RWPE1 (cell line): ENCODE data around the gene PKP4.
"Not testable (repeated sequence)": the region's sequence is repeated elsewhere in the genome, so short reads cannot be mapped to it uniquely, and the experiment has no call there.

Source experiments
- CTCF ChIA-PET: fragments of 350-600 bp; sonication (Branson Sonifier 250); formaldehyde crosslinking; extraction: SDS; loops from one replicate; lab custom pipeline; 2021; lab: Yijun Ruan, JAX
- POLR2A ChIA-PET: fragments of 400-600 bp; formaldehyde crosslinking; extraction: SDS; loops from one replicate; lab custom pipeline; 2020; ENCODE audit warnings: antibody characterized with exemption; ENCODE audit not compliant: low non-redundant PET; lab: Yijun Ruan, JAX
- DNase-seq: peaks from one replicate; pipeline ENCODE4 v3.0.0; 2012; ENCODE audit warnings: low spot score
- H3K27ac ChIP-seq: fragments of 450-650 bp; 2 replicates; pipeline ENCODE4 v1.5.1; 2017
- TF ChIP-seq, protein P1 (sequence below): fragments of 450-650 bp; conservative IDR thresholded peaks from 2 replicates; pipeline ENCODE4 v1.5.1; 2017; ENCODE audit warnings: low read depth, mild to moderate bottlenecking

Gene PKP4

DNA sequence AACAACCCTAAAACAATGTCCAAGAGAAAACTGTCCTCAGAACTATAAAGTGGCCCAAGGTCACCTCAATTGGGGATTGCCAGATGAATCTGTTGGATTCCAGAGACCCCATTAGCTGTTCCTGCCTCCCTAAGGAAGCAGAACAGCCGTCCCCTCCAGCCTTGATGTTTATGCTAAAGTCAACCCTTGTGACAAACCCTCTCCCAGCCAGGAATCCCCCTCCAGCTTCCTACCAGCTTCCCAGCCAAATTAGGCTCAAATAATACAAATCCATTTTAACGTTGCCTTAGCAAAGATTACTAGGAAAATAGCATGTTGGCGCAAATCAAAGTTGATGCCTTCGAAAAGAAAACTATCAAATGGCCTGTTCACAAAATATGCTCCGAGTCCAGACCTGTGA, 232.6 kb downstream of the PKP4 start:
- ChIA-PET CTCF (no interaction called here), POLR2A (no interaction called here)
- TF ChIP-seq, protein P1, sequence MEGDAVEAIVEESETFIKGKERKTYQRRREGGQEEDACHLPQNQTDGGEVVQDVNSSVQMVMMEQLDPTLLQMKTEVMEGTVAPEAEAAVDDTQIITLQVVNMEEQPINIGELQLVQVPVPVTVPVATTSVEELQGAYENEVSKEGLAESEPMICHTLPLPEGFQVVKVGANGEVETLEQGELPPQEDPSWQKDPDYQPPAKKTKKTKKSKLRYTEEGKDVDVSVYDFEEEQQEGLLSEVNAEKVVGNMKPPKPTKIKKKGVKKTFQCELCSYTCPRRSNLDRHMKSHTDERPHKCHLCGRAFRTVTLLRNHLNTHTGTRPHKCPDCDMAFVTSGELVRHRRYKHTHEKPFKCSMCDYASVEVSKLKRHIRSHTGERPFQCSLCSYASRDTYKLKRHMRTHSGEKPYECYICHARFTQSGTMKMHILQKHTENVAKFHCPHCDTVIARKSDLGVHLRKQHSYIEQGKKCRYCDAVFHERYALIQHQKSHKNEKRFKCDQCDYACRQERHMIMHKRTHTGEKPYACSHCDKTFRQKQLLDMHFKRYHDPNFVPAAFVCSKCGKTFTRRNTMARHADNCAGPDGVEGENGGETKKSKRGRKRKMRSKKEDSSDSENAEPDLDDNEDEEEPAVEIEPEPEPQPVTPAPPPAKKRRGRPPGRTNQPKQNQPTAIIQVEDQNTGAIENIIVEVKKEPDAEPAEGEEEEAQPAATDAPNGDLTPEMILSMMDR, result no peak
- no peak overlapping the region for H3K27ac ChIP-seq
- DNase-seq, result no peak

DNA sequence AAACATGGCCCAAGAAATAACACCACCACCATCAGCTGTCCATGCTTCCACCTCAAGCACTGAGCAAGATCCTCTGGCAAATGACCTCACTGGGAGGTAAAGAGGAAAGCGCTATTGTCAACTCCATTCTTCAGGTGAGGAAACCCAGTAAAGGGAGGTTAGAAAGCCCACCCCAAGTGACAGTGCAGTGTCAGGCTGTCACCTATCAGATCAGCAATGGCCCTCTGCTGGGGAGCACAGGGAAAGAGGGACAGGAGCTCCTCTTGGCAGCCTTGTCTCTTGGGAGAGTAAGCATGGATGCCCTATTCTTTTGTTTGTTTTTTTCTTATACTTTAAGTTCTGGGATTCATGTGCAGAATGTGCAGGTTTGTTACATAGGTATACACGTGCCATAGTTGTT, 234.1 kb downstream of the PKP4 start:
- no peak overlapping the region for H3K27ac ChIP-seq
- DNase-seq, result no peak
- POLR2A ChIA-PET, result no interaction called here
- TF ChIP-seq, protein P1, result no peak
- CTCF ChIA-PET, result no interaction called here

DNA sequence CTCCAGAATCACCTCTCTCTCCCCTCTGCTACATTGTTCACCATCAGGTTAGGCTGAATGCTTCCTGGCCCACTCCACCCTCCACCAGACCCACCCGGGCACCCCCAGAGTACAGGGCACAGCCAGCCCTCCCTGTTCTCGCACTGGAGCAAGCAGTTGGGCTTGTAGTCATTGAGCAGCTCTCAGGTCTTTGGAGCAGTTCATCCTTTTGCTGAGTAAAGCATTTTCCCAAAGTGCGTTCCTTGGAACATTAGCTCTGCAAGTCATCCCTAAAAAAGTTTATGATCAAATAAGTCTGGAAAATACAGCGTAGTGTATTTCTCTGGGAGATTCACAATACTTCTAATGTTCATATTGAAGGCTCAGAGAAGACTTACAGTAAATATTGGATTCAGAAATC, 234.9 kb downstream of the PKP4 start:
- H3K27ac ChIP-seq, result no peak overlapping the region
- ChIA-PET POLR2A (no interaction called here), CTCF (interaction anchor here (0.6 to 0.7 kb wide), 2 partner anchors 51 to 54 kb away, joined by 3 read pairs; no protein-coding TSS in a partner anchor)
- no peak for DNase-seq
- TF ChIP-seq, protein P1, result no peak

DNA sequence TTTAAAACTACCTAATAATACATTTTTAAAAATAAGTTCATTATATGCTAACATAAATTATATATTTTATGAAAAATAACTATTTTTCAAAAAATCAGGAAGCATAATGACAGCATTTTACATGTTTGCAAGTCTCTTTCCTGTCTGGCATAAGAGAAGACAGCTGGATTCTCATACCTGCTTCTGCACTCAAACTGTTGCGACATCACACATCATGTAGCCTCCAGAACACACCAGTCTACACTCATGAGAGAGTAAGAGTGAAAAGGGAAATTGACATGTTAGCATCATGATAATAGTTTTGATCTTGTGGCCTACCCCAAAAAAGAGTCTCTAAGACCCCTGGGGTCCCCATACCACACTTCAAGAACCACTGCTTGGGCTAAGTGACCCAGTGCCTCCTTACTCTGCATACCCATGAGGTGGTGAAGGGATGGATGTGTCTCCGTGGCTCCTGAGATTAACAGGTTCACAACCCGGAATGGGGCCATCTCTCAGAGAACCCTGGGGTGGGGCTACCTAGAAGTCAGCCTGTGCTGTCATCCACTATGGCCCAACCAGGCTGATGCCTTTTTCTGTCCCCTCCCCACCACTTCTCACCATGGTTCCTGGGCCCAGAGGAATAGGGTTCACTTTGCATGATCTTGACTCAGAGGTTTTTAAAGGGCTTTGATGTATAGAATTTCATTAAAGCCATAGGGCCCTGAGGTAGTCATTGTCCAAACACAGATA, 235.8 kb downstream of the PKP4 start:
- POLR2A ChIA-PET, result no interaction called here
- no peak overlapping the region for H3K27ac ChIP-seq
- no peak for DNase-seq
- CTCF ChIA-PET, result no interaction called here
- TF ChIP-seq, protein P1, result no peak

DNA sequence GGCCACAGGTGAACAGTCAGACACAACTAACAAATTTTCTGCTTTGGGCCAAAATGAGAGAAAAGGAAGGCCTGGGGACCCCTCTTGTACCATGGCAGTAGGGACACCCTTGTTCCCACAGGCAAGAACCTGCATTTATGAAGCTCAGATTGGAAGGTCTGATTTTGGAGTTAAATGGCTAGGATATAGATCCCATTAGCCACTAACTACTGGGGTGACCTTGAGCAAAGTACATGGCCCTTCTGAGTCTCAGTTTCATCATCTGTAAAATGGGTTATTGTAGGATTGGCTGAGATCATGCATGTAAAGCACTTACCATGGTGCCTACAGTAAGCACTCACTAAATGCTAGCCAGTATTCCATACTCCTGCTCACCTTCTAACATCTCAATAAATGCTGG, 236.7 kb downstream of the PKP4 start:
- TF ChIP-seq, protein P1, result no peak
- no peak overlapping the region for H3K27ac ChIP-seq
- ChIA-PET POLR2A (no interaction called here), CTCF (interaction anchor here (0.7 kb wide), 1 partner anchor 146 kb away, joined by 3 read pairs; no protein-coding TSS in a partner anchor)
- DNase-seq, result no peak

DNA sequence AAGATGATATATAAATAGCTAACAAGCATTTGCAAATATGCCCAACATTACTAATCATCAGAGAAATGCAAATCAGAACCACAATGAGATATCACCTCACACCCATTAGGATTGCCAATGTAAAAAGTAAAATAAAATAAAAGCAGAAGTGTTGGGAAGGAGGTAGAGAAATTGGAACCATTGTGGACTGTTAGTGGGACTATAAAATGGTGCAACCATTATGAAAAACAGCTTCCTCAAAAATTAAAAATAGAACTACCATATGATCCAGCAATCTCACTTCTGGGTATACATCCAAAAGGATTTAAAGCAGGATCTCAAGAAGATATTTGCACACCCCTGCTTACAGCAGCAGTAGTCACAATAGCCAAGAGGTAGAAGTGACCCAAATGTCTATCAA, 238.6 kb downstream of the PKP4 start:
- TF ChIP-seq, protein P1, result no peak
- DNase-seq, result no peak
- ChIA-PET POLR2A (no interaction called here), CTCF (no interaction called here)
- H3K27ac ChIP-seq, result no peak overlapping the region

DNA sequence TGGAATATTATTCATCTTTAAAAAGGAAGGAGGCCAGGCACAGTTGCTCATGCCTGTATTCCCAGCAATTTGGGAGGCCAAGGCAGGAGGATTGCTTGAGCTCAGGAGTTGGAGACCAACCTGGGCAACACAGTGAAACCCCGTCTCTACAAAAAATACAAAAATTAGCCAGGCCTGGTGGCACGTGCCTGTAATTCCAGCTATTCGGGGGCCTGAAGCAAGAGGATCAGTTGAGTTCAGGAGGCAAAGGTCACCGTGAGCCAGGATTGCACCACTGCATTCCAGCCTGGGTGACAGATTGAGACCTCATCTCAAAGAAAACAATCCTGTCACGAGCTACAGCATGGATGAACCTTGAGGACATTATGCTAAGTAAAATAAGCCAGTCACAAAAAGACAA, 239.0 kb downstream of the PKP4 start:
- POLR2A ChIA-PET, CTCF ChIA-PET, DNase-seq, H3K27ac ChIP-seq: not testable (repeated sequence)
